IPS-NIHi7 (cell line): ENCODE results near the gene GFRA4.

Experiments
- DNase-seq: peaks from one replicate; pipeline ENCODE4 v3.0.0; 2012; ENCODE audit warnings: mixed read lengths; ENCODE audit errors: extremely low spot score

GFRA4 gene

GRCh38 chr20:3674447-3674846 lies 11.2 kb upstream of the GFRA4 start:
- DNase-seq, result no peak

GRCh38 chr20:3673221-3674070 lies 10.2 kb upstream of the GFRA4 start:
- DNase-seq, result no peak

- DNase-seq, result no peak
Observed at GRCh38 chr20:3672547-3673171, 9.5 kb upstream of the GFRA4 start.

DNA sequence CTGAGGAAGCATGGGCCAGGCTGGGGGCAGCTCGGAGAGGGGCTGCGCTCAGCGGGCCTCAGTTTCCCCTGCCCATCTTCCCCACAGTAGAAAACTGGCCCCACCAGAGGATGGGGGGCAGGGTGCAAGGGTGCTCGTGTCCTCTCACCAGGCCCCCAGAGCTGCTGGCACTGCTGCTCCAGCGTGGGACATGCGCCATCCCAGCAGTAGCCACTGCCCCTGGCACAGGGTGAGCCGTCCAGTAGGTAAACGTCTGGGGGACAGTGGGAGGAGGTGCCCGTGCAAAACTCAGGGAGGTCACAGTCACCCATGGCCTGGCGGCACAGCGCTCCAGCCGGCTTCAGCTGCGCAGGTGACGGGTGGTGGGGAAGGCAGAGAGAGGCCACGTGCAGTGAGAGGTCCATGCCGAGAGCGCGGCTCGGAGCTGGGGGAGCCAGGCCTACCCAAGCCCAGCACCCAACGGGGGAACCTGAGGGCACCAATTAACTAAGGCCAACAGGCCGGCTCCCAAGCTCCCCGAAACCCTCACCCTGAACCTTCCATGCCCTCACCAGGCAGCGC lies 8.9 kb upstream of the GFRA4 start:
- no peak for DNase-seq

DNA sequence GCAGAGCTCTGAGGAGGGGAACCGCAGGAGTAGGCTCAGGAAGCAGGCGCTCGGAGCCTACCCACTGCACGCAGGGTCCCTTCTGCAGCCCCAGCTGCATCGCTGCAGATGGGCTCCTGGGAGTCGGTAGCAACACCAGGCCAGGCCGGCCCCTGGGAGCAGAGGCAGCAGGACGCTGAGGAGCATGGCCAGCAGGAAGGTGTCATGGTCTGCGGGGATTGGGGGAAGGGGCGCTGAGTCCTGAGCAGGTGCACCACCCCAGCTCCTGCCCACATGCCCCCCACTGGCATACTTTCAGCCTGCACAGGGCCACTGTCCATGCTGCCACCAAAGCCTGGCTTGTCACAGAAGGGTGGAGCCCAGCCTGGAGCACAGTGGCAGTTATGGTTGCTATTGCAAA lies 7.7 kb upstream of the GFRA4 start:
- no peak for DNase-seq

DNA sequence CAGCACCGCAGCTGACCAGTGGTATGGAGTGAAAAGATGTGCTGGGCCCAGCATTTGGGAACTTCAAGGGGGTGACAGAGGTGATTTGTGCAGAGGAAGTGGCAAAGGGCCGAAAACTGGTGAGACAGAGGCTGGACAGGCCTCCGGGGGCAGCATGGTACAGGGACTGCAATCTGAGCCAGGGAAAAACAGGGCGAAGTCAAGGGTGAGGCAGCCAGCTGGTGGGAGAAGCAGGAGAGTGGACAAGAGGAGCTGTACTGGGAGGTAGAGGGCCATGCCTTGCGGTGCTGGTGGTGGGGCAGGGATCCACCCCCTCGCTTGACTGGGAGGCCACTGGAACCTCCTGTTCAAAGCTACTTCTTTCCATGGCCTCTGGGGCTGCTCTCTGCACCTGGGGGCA lies 7.3 kb upstream of the GFRA4 start:
- DNase-seq, result no peak

GRCh38 chr20:3669710-3670367 lies 6.6 kb upstream of the GFRA4 start:
- no peak for DNase-seq

- no peak for DNase-seq
Observed at GRCh38 chr20:3667434-3668037, 4.3 kb upstream of the GFRA4 start.

GRCh38 chr20:3663858-3664257 lies 659 bp upstream of the GFRA4 start:
- DNase-seq, result no peak

GRCh38 chr20:3661814-3662665 lies 1.2 kb downstream of the GFRA4 start:
- DNase-seq, result no peak

GRCh38 chr20:3661060-3661813 lies 2.0 kb downstream of the GFRA4 start:
- DNase-seq, result no peak

GRCh38 chr20:3660262-3661059 lies 2.7 kb downstream of the GFRA4 start:
- DNase-seq, result no peak

- DNase-seq, result no peak
Observed at GRCh38 chr20:3659492-3660261, 3.5 kb downstream of the GFRA4 start.

DNA sequence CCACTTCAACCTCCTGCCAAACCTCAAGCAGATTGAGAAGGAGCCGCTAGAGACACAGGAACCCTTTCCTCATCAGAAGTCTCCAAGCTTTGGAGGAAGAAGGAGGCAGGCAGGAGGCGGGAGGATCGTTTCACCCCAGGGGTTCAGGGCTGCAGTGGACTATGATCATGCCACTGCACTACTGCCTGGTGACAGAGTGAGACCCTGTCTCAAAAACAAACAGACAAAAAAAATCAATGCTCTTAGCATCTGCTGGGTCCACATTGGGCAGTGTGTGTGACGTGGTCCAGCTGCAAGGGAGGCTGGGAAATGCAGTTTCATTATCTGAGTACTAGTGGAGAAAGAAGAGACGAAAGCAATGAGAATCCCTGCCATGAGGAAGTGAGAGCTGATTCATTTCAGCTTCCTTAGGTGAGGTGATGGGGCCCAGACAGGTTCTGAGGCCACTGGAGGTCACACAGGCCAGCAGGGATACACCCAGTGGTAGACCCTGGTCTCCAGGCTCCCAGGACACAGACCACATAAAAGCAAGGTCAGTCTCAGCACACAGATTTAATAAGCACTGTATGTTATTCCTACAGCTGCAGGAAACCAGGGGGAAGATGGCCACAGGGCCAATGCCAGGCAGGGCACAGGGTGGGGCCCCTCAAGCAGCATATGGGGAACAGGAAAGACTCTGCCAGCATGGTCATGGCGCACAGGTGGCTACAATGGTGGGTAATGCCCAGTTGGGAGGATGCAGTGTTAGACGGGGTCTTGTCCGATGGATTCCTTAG lies 4.3 kb downstream of the GFRA4 start:
- no peak for DNase-seq

DNA sequence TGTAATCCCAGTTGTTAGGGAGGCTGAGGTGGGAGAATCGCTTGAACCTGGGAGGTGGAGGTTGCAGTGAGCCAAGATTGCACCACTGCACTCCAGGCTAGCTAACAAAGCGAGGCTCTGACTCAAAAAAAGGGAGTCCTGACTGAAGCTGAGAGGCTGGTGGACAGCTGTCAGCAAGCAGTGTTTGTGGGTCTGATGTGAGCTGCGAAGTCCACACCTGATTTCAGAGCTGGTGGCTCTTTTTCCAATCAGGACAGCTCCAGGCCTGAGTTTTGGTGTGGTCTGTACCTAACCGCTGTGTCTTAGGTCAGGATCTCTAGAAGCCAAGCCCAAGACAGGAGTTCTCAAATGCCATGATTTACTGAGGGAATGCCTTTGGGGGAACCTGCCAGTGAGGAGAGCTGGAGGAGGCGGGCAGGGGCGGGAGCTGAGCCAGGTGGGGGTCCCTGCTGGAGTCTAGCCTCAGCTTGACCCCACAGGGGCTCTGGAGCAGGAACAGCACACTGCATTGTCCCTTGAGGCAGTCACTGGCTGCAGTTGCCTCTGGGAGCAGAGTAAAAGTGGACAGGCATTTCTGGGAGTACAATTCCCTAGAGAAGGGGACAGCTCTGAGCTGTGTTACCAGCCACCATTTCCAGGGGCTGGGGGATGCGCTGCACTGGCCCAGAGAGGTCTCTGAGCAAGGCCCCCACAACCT lies 5.0 kb downstream of the GFRA4 start:
- DNase-seq, result no peak

- no peak for DNase-seq
Observed at GRCh38 chr20:3655131-3655405, 8.1 kb downstream of the GFRA4 start.

- no peak for DNase-seq
Observed at GRCh38 chr20:3654326-3655130, 8.7 kb downstream of the GFRA4 start.
